Mucosa of rectum (tissue), 2 donors: ENCODE results near the gene ELOVL2.

ENCODE experiments used
- H3K27ac ChIP-seq, 2 donors: one replicate each; pipeline ENCODE4 v1.7.0; 2013; ENCODE audit warnings: inconsistent platforms in 2 of 2, low read depth in 2 of 2, low read length in 2 of 2
- H3K27me3 ChIP-seq, 2 donors: one replicate each; pipeline ENCODE4 v1.7.0; 2013; ENCODE audit warnings: low read length in 2 of 2; ENCODE audit not compliant: control insufficient read depth in 2 of 2, insufficient read depth in 2 of 2
- H3K36me3 ChIP-seq, 2 donors: one replicate each; pipeline ENCODE4 v1.7.0; 2013; ENCODE audit warnings: low read length in 2 of 2; ENCODE audit not compliant: control insufficient read depth in 2 of 2, insufficient read depth in 2 of 2
- H3K4me1 ChIP-seq, 2 donors: one replicate each; pipeline ENCODE4 v1.7.0; 2013; ENCODE audit warnings: low read length in 2 of 2, mild to moderate bottlenecking in 1 of 2; ENCODE audit not compliant: control insufficient read depth in 2 of 2, insufficient read depth in 2 of 2
- H3K4me3 ChIP-seq, 2 donors: one replicate each; pipeline ENCODE4 v1.7.0; 2013; ENCODE audit warnings: low read length in 2 of 2
- H3K9ac ChIP-seq, 2 donors: one replicate each; pipeline ENCODE4 v1.7.0; 2013; ENCODE audit warnings: low read length in 2 of 2, low read depth in 1 of 2, mild to moderate bottlenecking in 1 of 2
- H3K9me3 ChIP-seq, 2 donors: one replicate each; pipeline ENCODE4 v1.7.0; 2013; ENCODE audit warnings: low read length in 2 of 2; ENCODE audit not compliant: control insufficient read depth in 2 of 2
- donor health status: healthy.
- donor health status: Normal muscosa, but diverticular disease.

The ELOVL2 gene

GRCh38 chr6:11025921-11026635 is 18.0 kb downstream of the ELOVL2 start:
- Histone ChIP-seq H3K4me1 (no peaks in the 10 kb centered on the region), H3K9ac (no peak overlapping the region), H3K27me3 (peaks cover 7 to 8% of the 10 kb centered on the region in 2 donors), H3K36me3 (no peaks in the 10 kb centered on the region), H3K4me3 (no peak overlapping the region), H3K9me3 (no peaks in the 10 kb centered on the region), H3K27ac (no peak overlapping the region)

DNA sequence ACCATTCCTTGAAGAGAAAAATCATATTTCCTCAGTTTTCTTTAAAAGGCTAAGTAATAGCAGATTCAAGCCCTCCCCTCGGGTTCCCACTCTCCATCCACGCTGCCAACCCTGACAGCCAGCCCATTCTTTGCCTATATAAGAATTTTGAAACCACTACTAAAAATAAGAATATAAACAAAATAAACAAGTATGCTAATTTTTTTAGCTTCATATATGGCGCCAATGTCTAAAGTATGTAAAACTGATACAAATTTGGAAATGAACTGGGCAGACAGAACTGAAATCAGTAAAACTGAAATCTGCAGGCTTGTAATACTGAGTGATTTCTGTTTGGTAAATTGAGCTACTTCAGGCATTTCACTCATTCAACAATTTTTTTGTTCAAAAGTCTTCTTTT is 19.0 kb downstream of the ELOVL2 start:
- peaks cover 7 to 8% of the 10 kb centered on the region in 2 donors for H3K27me3 ChIP-seq
- no peaks in the 10 kb centered on the region for H3K36me3 ChIP-seq
- no peak overlapping the region for H3K4me3 ChIP-seq
- H3K4me1 ChIP-seq = no peaks in the 10 kb centered on the region
- no peak overlapping the region for H3K9ac ChIP-seq
- H3K27ac ChIP-seq = no peak overlapping the region
- no peaks in the 10 kb centered on the region for H3K9me3 ChIP-seq

- Histone ChIP-seq H3K27ac (no peak overlapping the region), H3K4me1 (no peaks in the 10 kb centered on the region)
Measured at GRCh38 chr6:11023032-11023431, 21.1 kb downstream of the ELOVL2 start.

GRCh38 chr6:11021714-11022113 is 22.4 kb downstream of the ELOVL2 start:
- peaks cover 8 to 9% of the 10 kb centered on the region in 2 donors for H3K27me3 ChIP-seq
- no peaks in the 10 kb centered on the region for H3K9me3 ChIP-seq
- H3K4me1 ChIP-seq = no peaks in the 10 kb centered on the region
- H3K27ac ChIP-seq = no peak overlapping the region
- no peak overlapping the region for H3K4me3 ChIP-seq
- H3K36me3 ChIP-seq = no peaks in the 10 kb centered on the region
- H3K9ac ChIP-seq = no peak overlapping the region

More at GRCh38 chr6:11023032-11023431, 21.1 kb downstream of the ELOVL2 start:
- Histone ChIP-seq H3K9ac (no peak overlapping the region), H3K27me3 (peaks cover 6 to 8% of the 10 kb centered on the region in 2 donors), H3K36me3 (no peaks in the 10 kb centered on the region), H3K9me3 (no peaks in the 10 kb centered on the region), H3K4me3 (no peak overlapping the region)

DNA sequence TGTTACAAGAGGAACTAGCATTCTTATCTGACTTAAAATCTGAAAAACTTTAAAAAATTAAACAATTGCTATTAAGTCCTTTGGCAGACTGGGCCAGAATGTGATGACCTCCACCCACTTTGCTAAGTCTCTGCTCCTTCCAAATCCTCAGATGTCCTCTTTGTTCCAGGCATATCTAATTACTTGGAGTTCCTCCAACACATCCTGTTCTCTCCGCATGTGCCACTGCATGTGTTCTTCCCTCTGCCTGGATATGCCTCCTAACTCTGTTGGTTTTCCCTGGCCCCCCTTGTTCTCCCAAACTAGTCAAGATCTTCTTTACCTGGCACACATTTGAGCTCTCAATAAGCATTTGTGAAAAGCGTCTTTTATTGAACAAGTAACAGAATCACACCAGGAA is 23.1 kb downstream of the ELOVL2 start:
- Histone ChIP-seq H3K27ac (no peak overlapping the region), H3K4me3 (no peak overlapping the region)

DNA sequence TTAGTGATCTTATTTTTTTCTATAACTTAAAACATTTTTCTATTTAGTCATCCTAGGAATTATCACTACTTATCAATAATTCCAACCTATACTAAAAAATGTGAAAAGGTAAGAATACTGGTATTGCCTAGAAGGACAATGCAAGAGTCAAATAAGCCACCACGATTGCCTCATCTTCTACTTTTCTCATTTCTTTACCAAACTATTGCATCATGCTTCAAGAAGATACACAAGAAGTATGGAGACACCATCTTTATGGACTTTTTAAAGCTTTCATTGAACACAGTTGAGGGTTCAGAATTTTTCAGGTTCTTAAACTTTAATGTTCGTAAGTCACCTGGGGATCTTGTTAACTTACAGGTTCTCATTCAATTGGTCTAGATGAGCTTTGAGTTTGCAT is 25.9 kb downstream of the ELOVL2 start:
- no peaks in the 10 kb centered on the region for H3K4me1 ChIP-seq
- no peaks in the 10 kb centered on the region for H3K36me3 ChIP-seq
- H3K27me3 ChIP-seq = peaks cover 4 to 10% of the 10 kb centered on the region in 2 donors
- no peak overlapping the region for H3K27ac ChIP-seq
- no peak overlapping the region for H3K9ac ChIP-seq
- H3K9me3 ChIP-seq = no peaks in the 10 kb centered on the region
- H3K4me3 ChIP-seq = no peak overlapping the region

More for the DNA sequence above, 23.1 kb downstream of the ELOVL2 start:
- H3K27me3 ChIP-seq = peaks cover 4 to 5% of the 10 kb centered on the region in 2 donors
- no peaks in the 10 kb centered on the region for H3K4me1 ChIP-seq
- H3K9me3 ChIP-seq = no peaks in the 10 kb centered on the region
- no peaks in the 10 kb centered on the region for H3K36me3 ChIP-seq
- no peak overlapping the region for H3K9ac ChIP-seq

GRCh38 chr6:11017090-11017489 is 27.0 kb downstream of the ELOVL2 start:
- Histone ChIP-seq H3K4me1 (no peaks in the 10 kb centered on the region), H3K4me3 (no peak overlapping the region)

DNA sequence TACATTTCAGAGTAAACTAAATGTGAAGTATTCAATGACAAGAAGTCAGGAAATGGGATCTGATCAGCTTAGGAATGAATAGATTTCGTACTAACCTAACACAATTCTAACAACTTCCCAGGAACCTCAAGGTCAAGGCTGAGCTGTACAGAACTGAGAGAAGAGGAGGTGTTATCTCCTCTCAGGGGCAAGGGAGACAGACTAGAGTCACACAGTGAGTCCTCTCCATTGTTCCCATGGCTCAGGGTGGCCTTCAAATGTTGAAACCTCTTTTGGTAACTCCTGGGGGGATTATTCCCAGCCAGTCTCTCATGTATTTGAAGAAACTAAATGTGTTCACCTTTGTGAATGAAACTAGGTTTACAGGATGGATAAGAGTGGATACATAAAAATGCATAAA is 27.7 kb downstream of the ELOVL2 start:
- H3K9me3 ChIP-seq = no peaks in the 10 kb centered on the region
- H3K4me1 ChIP-seq = no peaks in the 10 kb centered on the region
- H3K36me3 ChIP-seq = no peaks in the 10 kb centered on the region
- no peak overlapping the region for H3K27ac ChIP-seq
- H3K27me3 ChIP-seq = peaks cover 4 to 10% of the 10 kb centered on the region in 2 donors
- no peak overlapping the region for H3K9ac ChIP-seq
- no peak overlapping the region for H3K4me3 ChIP-seq

More at GRCh38 chr6:11017090-11017489, 27.0 kb downstream of the ELOVL2 start:
- Histone ChIP-seq H3K36me3 (no peaks in the 10 kb centered on the region), H3K27ac (no peak overlapping the region), H3K27me3 (peaks cover 4 to 10% of the 10 kb centered on the region in 2 donors), H3K9me3 (no peaks in the 10 kb centered on the region), H3K9ac (no peak overlapping the region)

DNA sequence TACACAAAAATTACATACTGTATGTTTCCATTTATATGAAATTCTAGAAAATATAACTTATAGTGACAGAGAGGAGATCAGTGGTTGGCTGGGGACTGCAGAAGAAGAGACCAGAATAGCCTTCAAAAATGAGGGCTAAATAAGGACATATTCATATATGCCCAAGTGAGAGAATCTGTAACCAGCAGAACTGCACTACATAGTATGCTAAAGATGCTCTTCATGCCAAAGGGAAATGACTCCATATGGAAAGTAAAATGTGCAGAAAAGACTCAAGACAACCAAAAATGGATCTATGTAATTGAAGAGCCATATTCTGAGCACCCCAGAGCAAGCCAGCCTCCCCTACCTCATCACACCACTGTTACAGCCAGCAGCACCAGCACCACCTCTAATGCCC is 29.0 kb downstream of the ELOVL2 start:
- no peak overlapping the region for H3K4me3 ChIP-seq
- no peaks in the 10 kb centered on the region for H3K9me3 ChIP-seq
- H3K27ac ChIP-seq = no peak overlapping the region
- peaks cover 4 to 10% of the 10 kb centered on the region in 2 donors for H3K27me3 ChIP-seq
- H3K9ac ChIP-seq = no peak overlapping the region
- no peaks in the 10 kb centered on the region for H3K4me1 ChIP-seq
- H3K36me3 ChIP-seq = no peaks in the 10 kb centered on the region

DNA sequence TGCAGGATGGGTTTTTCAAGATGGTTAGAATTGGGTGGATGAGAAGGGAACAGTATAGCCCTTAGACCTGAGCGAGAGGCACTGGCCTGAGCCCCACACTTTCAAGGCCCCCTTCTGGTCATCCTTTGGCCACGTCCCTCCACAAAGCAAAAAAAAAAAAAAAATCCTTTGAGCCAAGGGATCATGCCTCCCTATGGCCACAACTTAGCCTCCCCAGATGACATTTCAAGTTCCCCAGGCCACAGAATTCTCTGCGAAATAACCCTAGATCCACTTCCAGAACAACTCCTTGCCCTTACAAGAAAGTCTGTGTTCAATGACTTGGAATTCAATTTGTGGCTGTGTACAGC is 30.4 kb downstream of the ELOVL2 start:
- Histone ChIP-seq H3K27ac (no peak overlapping the region), H3K27me3 (peaks cover 4 to 10% of the 10 kb centered on the region in 2 donors)

More for the DNA sequence above, 30.4 kb downstream of the ELOVL2 start:
- Histone ChIP-seq H3K4me1 (no peaks in the 10 kb centered on the region), H3K36me3 (no peaks in the 10 kb centered on the region), H3K9ac (no peak overlapping the region), H3K4me3 (no peak overlapping the region), H3K9me3 (no peaks in the 10 kb centered on the region)
